Measurements from ENCODE around the gene PYCR2. TPM values are rescaled to one million over a fixed set of nuclear protein-coding genes. Genes with fewer than 3 reads are reported as not detected.
A peak's percentile ranks its signal among the peaks of the same experiment; 100 is the strongest.

PYCR2 gene
- total RNA-seq, 2 experiments from 2014 or later = 136 to 181 TPM

DNA sequence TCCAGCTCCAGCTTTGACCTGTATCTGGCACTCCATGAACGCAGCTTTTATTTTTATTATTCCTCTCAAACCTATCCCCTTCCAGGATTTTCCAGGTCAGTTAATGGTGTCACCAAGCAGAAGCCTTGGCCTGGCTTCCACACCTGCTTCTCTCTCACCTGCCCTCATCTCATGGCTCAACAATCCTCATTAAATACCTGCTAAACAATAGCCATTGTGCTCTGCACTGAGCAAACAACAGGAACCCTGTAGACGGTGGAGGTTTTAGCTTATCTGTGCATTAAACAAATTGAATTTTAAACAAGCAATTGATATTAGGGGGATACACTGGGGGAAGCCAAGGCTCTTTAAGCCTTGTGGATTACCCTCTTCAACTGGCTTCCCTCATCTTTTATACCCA, 15.3 kb downstream of the PYCR2 start:
- no peak for DNase-seq (ENCODE audit: low spot score)
- POLR2A ChIA-PET = interaction anchor here (0.8 to 1.4 kb wide), 2 partner anchors 12 to 57 kb away, joined by 4 read pairs; no protein-coding TSS in a partner anchor
- peak overlapping the region; percentile 23 for H3K27ac ChIP-seq (ENCODE audit: low read depth, low read length, poor library complexity, severe bottlenecking)
- H3K36me3 ChIP-seq (ENCODE audit: insufficient read depth, low read length) = no peaks in the 10 kb centered on the region
- CTCF ChIA-PET (ENCODE audit: unreplicated experiment) = no interaction called here
- no peaks in the 10 kb centered on the region for H3K79me2 ChIP-seq (ENCODE audit: insufficient read depth, low read depth, low read length)
- no peaks in the 10 kb centered on the region for H3K9me3 ChIP-seq (ENCODE audit: low read length)
- H4K20me1 ChIP-seq (ENCODE audit: insufficient read depth, low read length) = no peaks in the 10 kb centered on the region
- TF ChIP-seq, protein P1, sequence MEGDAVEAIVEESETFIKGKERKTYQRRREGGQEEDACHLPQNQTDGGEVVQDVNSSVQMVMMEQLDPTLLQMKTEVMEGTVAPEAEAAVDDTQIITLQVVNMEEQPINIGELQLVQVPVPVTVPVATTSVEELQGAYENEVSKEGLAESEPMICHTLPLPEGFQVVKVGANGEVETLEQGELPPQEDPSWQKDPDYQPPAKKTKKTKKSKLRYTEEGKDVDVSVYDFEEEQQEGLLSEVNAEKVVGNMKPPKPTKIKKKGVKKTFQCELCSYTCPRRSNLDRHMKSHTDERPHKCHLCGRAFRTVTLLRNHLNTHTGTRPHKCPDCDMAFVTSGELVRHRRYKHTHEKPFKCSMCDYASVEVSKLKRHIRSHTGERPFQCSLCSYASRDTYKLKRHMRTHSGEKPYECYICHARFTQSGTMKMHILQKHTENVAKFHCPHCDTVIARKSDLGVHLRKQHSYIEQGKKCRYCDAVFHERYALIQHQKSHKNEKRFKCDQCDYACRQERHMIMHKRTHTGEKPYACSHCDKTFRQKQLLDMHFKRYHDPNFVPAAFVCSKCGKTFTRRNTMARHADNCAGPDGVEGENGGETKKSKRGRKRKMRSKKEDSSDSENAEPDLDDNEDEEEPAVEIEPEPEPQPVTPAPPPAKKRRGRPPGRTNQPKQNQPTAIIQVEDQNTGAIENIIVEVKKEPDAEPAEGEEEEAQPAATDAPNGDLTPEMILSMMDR (conservative IDR thresholded peaks at IDR 0.05; ENCODE audit: low read length) = no peak
- TF ChIP-seq EZH2phosphoT487 (IDR thresholded peaks at IDR 0.05; ENCODE audit: borderline replicate concordance, low read depth, low read length) = no peak
- no peak overlapping the region for H3K4me3 ChIP-seq (ENCODE audit: low read depth, low read length, poor library complexity, severe bottlenecking)
- H2AFZ ChIP-seq (ENCODE audit: low read length) = no peak overlapping the region
- peak overlapping the region; percentile 53; the same call in 1 of the 2 replicates for H3K4me2 ChIP-seq (ENCODE audit: low read length)
- BruUV-seq (replicated peaks) = no TSS peak
- no peaks in the 10 kb centered on the region for H3K9me2 ChIP-seq (ENCODE audit: insufficient read depth, low read length)
- intact Hi-C loops (cut with micrococcal nuclease; ENCODE audit: unreplicated experiment) = no loop called here
- peaks cover 25% of the 10 kb centered on the region for H3K4me1 ChIP-seq (ENCODE audit: insufficient read depth, low read length, poor library complexity, severe bottlenecking)

DNA sequence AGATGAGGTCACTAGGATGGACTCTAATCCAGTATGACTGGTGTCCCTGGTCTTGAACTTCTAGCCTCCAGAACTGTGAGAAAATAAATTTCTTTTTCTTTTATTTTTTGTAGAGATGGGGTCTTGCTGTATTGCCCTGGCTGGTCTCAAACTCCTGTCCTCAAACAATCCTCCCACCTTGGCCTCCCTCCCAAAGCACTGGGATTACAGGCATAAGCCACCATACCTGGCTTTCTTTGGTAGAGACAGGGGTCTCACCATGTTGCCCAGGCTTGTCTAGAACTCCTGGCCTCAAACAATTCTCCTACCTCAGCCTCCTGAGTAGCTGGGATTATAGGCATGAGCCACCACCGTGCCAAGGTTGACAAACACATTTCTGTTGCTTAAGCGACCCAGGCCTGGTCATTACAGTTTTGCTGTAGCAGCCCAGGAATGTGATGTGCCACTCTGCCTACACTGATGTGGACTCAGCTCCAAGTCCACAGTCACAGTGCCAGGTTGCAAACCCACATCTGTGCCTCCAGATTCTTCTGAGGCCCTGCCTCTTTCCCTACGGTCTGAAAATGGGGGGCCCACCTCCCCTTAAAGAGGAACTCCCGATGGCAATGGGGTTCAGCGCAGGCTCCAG, 15.9 kb downstream of the PYCR2 start:
- ChIA-PET POLR2A (interaction anchor here (0.8 kb wide), 1 partner anchor 56 kb away, joined by 4 read pairs; no protein-coding TSS in a partner anchor), CTCF (ENCODE audit: unreplicated experiment) (no interaction called here)
- no peak for TF ChIP-seq EZH2phosphoT487 (IDR thresholded peaks at IDR 0.05; ENCODE audit: borderline replicate concordance, low read depth, low read length)
- TF ChIP-seq, protein P1 (conservative IDR thresholded peaks at IDR 0.05; ENCODE audit: low read length) = no peak
- no TSS peak for BruUV-seq (replicated peaks)
- DNase-seq (ENCODE audit: low spot score) = no peak
- Histone ChIP-seq H3K79me2 (ENCODE audit: insufficient read depth, low read depth, low read length) (no peaks in the 10 kb centered on the region), H2AFZ (ENCODE audit: low read length) (no peak overlapping the region), H3K4me2 (ENCODE audit: low read length) (no peak overlapping the region), H4K20me1 (ENCODE audit: insufficient read depth, low read length) (no peaks in the 10 kb centered on the region), H3K4me3 (ENCODE audit: low read depth, low read length, poor library complexity, severe bottlenecking) (no peak overlapping the region), H3K9me3 (ENCODE audit: low read length) (no peaks in the 10 kb centered on the region), H3K36me3 (ENCODE audit: insufficient read depth, low read length) (no peaks in the 10 kb centered on the region), H3K9me2 (ENCODE audit: insufficient read depth, low read length) (no peaks in the 10 kb centered on the region), H3K4me1 (ENCODE audit: insufficient read depth, low read length, poor library complexity, severe bottlenecking) (peaks cover 25% of the 10 kb centered on the region), H3K27ac (ENCODE audit: low read depth, low read length, poor library complexity, severe bottlenecking) (no peak overlapping the region)
- intact Hi-C loops (cut with micrococcal nuclease; ENCODE audit: unreplicated experiment) = no loop called here

DNA sequence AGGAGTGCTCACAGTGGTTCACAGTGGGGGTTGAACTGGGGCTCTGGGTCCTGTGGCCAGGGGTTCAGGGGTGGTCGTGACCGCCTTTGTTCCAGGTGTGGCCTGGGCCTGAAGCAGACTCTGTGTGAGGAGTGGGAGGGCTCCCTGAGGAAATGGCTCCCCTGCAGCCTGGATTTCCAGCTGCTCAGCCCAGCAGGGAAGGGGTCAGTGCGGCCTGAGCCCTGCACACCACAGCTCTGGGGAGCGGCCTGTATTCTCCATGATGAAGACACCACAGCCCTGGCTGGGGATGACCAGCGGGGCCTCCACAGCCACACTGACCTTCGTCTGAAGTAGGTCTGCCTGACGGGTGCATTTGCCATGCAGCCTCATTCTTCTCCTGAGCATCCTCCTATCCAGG, 16.7 kb downstream of the PYCR2 start:
- Histone ChIP-seq H3K27ac (ENCODE audit: low read depth, low read length, poor library complexity, severe bottlenecking) (no peak overlapping the region), H2AFZ (ENCODE audit: low read length) (no peak overlapping the region), H3K9me3 (ENCODE audit: low read length) (no peaks in the 10 kb centered on the region), H4K20me1 (ENCODE audit: insufficient read depth, low read length) (no peaks in the 10 kb centered on the region), H3K9me2 (ENCODE audit: insufficient read depth, low read length) (no peaks in the 10 kb centered on the region), H3K36me3 (ENCODE audit: insufficient read depth, low read length) (no peaks in the 10 kb centered on the region), H3K4me1 (ENCODE audit: insufficient read depth, low read length, poor library complexity, severe bottlenecking) (peaks cover 25% of the 10 kb centered on the region), H3K79me2 (ENCODE audit: insufficient read depth, low read depth, low read length) (no peaks in the 10 kb centered on the region), H3K4me3 (ENCODE audit: low read depth, low read length, poor library complexity, severe bottlenecking) (no peak overlapping the region), H3K4me2 (ENCODE audit: low read length) (no peak overlapping the region)
- CTCF ChIA-PET (ENCODE audit: unreplicated experiment) = no interaction called here
- intact Hi-C loops (cut with micrococcal nuclease; ENCODE audit: unreplicated experiment) = no loop called here
- no TSS peak for BruUV-seq (replicated peaks)
- no peak for DNase-seq (ENCODE audit: low spot score)
- POLR2A ChIA-PET = interaction anchor here (1.7 kb wide), 1 partner anchor 10 kb away, joined by 5 read pairs; no protein-coding TSS in a partner anchor
- TF ChIP-seq, protein P1 (conservative IDR thresholded peaks at IDR 0.05; ENCODE audit: low read length) = no peak
- TF ChIP-seq EZH2phosphoT487 (IDR thresholded peaks at IDR 0.05; ENCODE audit: borderline replicate concordance, low read depth, low read length) = no peak
